ENCODE measurements around the gene CARHSP1. TPM values are rescaled to one million over a fixed set of nuclear protein-coding genes. Genes with fewer than 3 reads are reported as not detected.

Gene CARHSP1
- polyA plus RNA-seq, 3 donors: 32.0 to 60.3 (median 52.0) TPM

GRCh38 chr16:8831450-8831849 lies 37.4 kb downstream of the CARHSP1 start:
- H3K27ac Mint-ChIP-seq: no peak overlapping the region
- WGBS (ENCODE audit: insufficient coverage): 100% methylated on average over 4 of the region's 9 CpGs
- no peak overlapping the region for H3K27ac ChIP-seq (ENCODE audit: low read depth in 1 of 2, low read length in 2 of 2)
- TF ChIP-seq, protein P1, sequence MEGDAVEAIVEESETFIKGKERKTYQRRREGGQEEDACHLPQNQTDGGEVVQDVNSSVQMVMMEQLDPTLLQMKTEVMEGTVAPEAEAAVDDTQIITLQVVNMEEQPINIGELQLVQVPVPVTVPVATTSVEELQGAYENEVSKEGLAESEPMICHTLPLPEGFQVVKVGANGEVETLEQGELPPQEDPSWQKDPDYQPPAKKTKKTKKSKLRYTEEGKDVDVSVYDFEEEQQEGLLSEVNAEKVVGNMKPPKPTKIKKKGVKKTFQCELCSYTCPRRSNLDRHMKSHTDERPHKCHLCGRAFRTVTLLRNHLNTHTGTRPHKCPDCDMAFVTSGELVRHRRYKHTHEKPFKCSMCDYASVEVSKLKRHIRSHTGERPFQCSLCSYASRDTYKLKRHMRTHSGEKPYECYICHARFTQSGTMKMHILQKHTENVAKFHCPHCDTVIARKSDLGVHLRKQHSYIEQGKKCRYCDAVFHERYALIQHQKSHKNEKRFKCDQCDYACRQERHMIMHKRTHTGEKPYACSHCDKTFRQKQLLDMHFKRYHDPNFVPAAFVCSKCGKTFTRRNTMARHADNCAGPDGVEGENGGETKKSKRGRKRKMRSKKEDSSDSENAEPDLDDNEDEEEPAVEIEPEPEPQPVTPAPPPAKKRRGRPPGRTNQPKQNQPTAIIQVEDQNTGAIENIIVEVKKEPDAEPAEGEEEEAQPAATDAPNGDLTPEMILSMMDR (IDR thresholded peaks at IDR 0.05): no peak
- no peaks in the 10 kb centered on the region for H4K20me1 ChIP-seq (ENCODE audit: insufficient read depth, low read length)
- no peaks in the 10 kb centered on the region for H3K27me3 ChIP-seq (ENCODE audit: control insufficient read depth in 2 of 2, insufficient read depth in 2 of 2, low read length in 2 of 2)
- H3K9me3 Mint-ChIP-seq: peaks cover 0 to 2% (median 0%) of the 10 kb centered on the region in 7 donors
- no peak overlapping the region for H3K9ac ChIP-seq (ENCODE audit: insufficient read depth, low read length, poor library complexity, severe bottlenecking)
- H3K36me3 ChIP-seq (replicated peaks in 1 of 2; ENCODE audit: control insufficient read depth in 1 of 2, insufficient read depth in 2 of 2, low read length in 2 of 2): peaks cover 29 to 54% of the 10 kb centered on the region in 2 donors
- peaks cover 4% of the 10 kb centered on the region for H3K79me2 ChIP-seq (ENCODE audit: insufficient read depth, low read length)
- H3K4me1 ChIP-seq (ENCODE audit: control insufficient read depth in 1 of 2, insufficient read depth in 2 of 2, low read length in 2 of 2): peaks cover 5% of the 10 kb centered on the region in 2 donors
- peaks cover 0 to 4% (median 3%) of the 10 kb centered on the region in 3 donors for H3K27me3 Mint-ChIP-seq (ENCODE audit: low read depth in 3 of 3)
- intact Hi-C loops (cut with micrococcal nuclease): no loop called here
- H3K4me3 Mint-ChIP-seq: no peak overlapping the region
- H3K4me2 ChIP-seq (replicated peaks; ENCODE audit: extremely low read depth, low read length, poor library complexity, severe bottlenecking): no peak overlapping the region
- H3K9me3 ChIP-seq (replicated peaks in 1 of 2; ENCODE audit: control insufficient read depth in 1 of 2, insufficient read depth in 1 of 2, low read length in 2 of 2): no peaks in the 10 kb centered on the region
- DNase-seq: no peak
- no peak overlapping the region for H2AFZ ChIP-seq (ENCODE audit: insufficient read depth, low read depth, low read length, poor library complexity, severe bottlenecking)
- H3K4me3 ChIP-seq (replicated peaks in 1 of 3; ENCODE audit: low read depth in 2 of 3, low read length in 3 of 3): no peak overlapping the region
- peaks cover 61 to 62% of the 10 kb centered on the region in 2 donors for H3K36me3 Mint-ChIP-seq
- H3K4me1 Mint-ChIP-seq: peaks cover 15% of the 10 kb centered on the region

DNA sequence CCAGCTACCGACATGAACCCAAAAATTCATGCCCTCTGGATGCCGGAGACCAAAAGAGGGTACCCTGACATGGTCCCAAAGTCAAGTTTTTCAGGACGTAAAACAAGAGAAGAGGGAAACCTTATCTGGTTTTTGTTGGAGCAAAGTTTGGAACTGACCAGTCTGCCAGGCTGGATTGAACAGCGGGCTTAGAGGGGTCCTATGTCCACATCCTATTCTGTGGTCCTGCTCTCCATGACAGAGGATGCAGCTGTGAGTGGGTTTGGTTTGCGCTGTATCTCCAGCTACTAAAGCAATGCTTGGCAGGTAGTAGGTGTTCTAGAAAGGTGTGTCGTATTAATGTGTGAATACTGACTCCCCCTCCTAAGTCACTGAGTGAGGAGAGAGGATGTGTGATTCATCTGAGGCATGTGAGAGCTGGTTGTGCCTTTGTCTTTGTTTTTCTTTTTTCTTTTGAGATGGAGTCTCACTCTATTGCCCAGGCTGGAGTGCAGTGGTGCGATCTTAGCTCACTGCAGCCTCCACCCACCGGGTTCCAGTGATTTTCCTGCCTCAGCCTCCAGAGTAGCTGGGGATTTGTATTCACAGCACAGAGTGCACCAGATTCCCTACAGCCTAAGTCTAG lies 40.2 kb downstream of the CARHSP1 start:
- peaks cover 0 to 3% (median 1%) of the 10 kb centered on the region in 3 donors for H3K27me3 Mint-ChIP-seq (ENCODE audit: low read depth in 3 of 3)
- H3K79me2 ChIP-seq (ENCODE audit: insufficient read depth, low read length): no peaks in the 10 kb centered on the region
- TF ChIP-seq, protein P1 (IDR thresholded peaks at IDR 0.05): no peak
- WGBS (ENCODE audit: insufficient coverage): 98% methylated on average over 6 of the region's 8 CpGs
- no peak overlapping the region for H3K27ac ChIP-seq (ENCODE audit: low read depth in 1 of 2, low read length in 2 of 2)
- H3K36me3 ChIP-seq (replicated peaks in 1 of 2; ENCODE audit: control insufficient read depth in 1 of 2, insufficient read depth in 2 of 2, low read length in 2 of 2): peaks cover 34 to 72% of the 10 kb centered on the region in 2 donors
- no peaks in the 10 kb centered on the region for H4K20me1 ChIP-seq (ENCODE audit: insufficient read depth, low read length)
- no peaks in the 10 kb centered on the region for H3K4me1 ChIP-seq (ENCODE audit: control insufficient read depth in 1 of 2, insufficient read depth in 2 of 2, low read length in 2 of 2)
- peaks cover 0 to 2% (median 0%) of the 10 kb centered on the region in 7 donors for H3K9me3 Mint-ChIP-seq
- H3K9me3 ChIP-seq (replicated peaks in 1 of 2; ENCODE audit: control insufficient read depth in 1 of 2, insufficient read depth in 1 of 2, low read length in 2 of 2): no peaks in the 10 kb centered on the region
- intact Hi-C loops (cut with micrococcal nuclease): no loop called here
- H3K4me1 Mint-ChIP-seq: peaks cover 6% of the 10 kb centered on the region
- no peak overlapping the region for H3K4me3 Mint-ChIP-seq
- H3K27me3 ChIP-seq (ENCODE audit: control insufficient read depth in 2 of 2, insufficient read depth in 2 of 2, low read length in 2 of 2): no peaks in the 10 kb centered on the region
- no peak overlapping the region for H3K4me3 ChIP-seq (replicated peaks in 1 of 3; ENCODE audit: low read depth in 2 of 3, low read length in 3 of 3)
- no peak overlapping the region for H2AFZ ChIP-seq (ENCODE audit: insufficient read depth, low read depth, low read length, poor library complexity, severe bottlenecking)
- H3K4me2 ChIP-seq (replicated peaks; ENCODE audit: extremely low read depth, low read length, poor library complexity, severe bottlenecking): no peak overlapping the region
- no peak overlapping the region for H3K9ac ChIP-seq (ENCODE audit: insufficient read depth, low read length, poor library complexity, severe bottlenecking)
- no peak for DNase-seq
- peaks cover 62 to 76% of the 10 kb centered on the region in 2 donors for H3K36me3 Mint-ChIP-seq
- H3K27ac Mint-ChIP-seq: no peak overlapping the region
